PC-3 (cell line): ENCODE measurements around the gene KMT5C.

Experiments
- EZH2 ChIP-seq: fragments of 300-600 bp; sonication (generic); IDR thresholded peaks from one replicate; pipeline ENCODE4 v1.6.1; 2017; ENCODE audit warnings: antibody characterized with exemption, mild to moderate bottlenecking, low read length; ENCODE audit not compliant: unreplicated experiment
- TF ChIP-seq, protein P1 (sequence below): fragments of 300-600 bp; sonication (generic); conservative IDR thresholded peaks from 2 replicates; pipeline ENCODE4 v1.5.1; 2017; ENCODE audit warnings: antibody characterized with exemption, low read depth, mild to moderate bottlenecking, low read length

DNA sequence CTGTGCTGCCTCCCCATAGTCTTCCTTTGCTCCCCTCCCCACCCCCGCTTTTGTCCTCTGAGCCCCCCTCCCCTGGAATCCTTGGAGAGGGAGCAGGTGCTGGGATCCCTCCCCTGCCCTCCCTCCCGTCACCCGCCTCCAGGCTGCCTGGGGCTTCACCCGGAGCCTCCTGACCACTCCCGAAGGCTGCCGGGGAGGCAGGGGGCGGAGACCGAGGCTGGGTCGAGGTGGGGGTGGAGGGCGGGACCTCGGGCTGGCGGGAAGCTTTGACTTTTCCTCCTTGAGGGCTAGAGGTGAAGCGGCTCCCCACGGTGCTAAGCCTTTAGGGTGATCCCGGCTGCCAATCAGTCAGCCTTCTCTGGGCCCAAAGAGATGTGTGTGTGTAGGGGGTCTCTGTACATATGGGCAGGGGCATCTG, 1.5 kb downstream of the KMT5C start:
- TF ChIP-seq, protein P1, sequence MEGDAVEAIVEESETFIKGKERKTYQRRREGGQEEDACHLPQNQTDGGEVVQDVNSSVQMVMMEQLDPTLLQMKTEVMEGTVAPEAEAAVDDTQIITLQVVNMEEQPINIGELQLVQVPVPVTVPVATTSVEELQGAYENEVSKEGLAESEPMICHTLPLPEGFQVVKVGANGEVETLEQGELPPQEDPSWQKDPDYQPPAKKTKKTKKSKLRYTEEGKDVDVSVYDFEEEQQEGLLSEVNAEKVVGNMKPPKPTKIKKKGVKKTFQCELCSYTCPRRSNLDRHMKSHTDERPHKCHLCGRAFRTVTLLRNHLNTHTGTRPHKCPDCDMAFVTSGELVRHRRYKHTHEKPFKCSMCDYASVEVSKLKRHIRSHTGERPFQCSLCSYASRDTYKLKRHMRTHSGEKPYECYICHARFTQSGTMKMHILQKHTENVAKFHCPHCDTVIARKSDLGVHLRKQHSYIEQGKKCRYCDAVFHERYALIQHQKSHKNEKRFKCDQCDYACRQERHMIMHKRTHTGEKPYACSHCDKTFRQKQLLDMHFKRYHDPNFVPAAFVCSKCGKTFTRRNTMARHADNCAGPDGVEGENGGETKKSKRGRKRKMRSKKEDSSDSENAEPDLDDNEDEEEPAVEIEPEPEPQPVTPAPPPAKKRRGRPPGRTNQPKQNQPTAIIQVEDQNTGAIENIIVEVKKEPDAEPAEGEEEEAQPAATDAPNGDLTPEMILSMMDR, result no peak
- no peak for TF ChIP-seq EZH2
